CD4-positive, alpha-beta T cell treated with Interferon alpha-2 for 1 hour (primary cell): ENCODE measurements around the gene CCDC170.
A peak's percentile ranks its signal among the peaks of the same experiment; 100 is the strongest.
"Not testable (repeated sequence)": the region's sequence is repeated elsewhere in the genome, so short reads cannot be mapped to it uniquely, and the experiment has no call there.

Experiments used
- DNase-seq, 2 donors: peaks; one replicate each; pipeline ENCODE4 v3.0.0-alpha.2; 2020 to 2022

CCDC170 gene

GRCh38 chr6:151493804-151494234 lies at the start of gene CCDC170:
TSS of gene CCDC170 (plus strand) at chr6:151494017. CDS start at chr6:151494129, 112 bp downstream.
- DNase-seq = peak; percentile 5 to 24

- no peak for DNase-seq
Observed at GRCh38 chr6:151445482-151445881, 48.3 kb upstream of the CCDC170 start.

- DNase-seq = no peak
Observed at GRCh38 chr6:151447237-151447636, 46.6 kb upstream of the CCDC170 start.

- no peak for DNase-seq
Observed at GRCh38 chr6:151448623-151449022, 45.2 kb upstream of the CCDC170 start.

GRCh38 chr6:151450928-151451327 lies 42.9 kb upstream of the CCDC170 start:
- DNase-seq = not testable (repeated sequence)

- no peak for DNase-seq
Observed at GRCh38 chr6:151451417-151451949, 42.3 kb upstream of the CCDC170 start.

- peak; percentile 99 to 100 for DNase-seq
Observed at GRCh38 chr6:151451950-151452749, 41.7 kb upstream of the CCDC170 start, which contains the start of gene RMND1. TSS of gene RMND1 (minus strand) at chr6:151452126. CDS start at chr6:151445811, 6,315 bp downstream.

- no peak for DNase-seq
Observed at GRCh38 chr6:151452750-151453427, 40.9 kb upstream of the CCDC170 start.

GRCh38 chr6:151455751-151456398 lies 37.9 kb upstream of the CCDC170 start:
- DNase-seq = not testable (repeated sequence)

- no peak for DNase-seq
Observed at GRCh38 chr6:151461673-151462072, 32.1 kb upstream of the CCDC170 start.

- DNase-seq = no peak
Observed at GRCh38 chr6:151464702-151465101, 29.1 kb upstream of the CCDC170 start.

GRCh38 chr6:151475653-151476523 lies 17.9 kb upstream of the CCDC170 start:
- peak; percentile 26 to 61 for DNase-seq

GRCh38 chr6:151477726-151478125 lies 16.1 kb upstream of the CCDC170 start:
- DNase-seq = no peak

- no peak for DNase-seq
Observed at GRCh38 chr6:151478670-151479069, 15.1 kb upstream of the CCDC170 start.

- peak in 1 of 2 donors; percentile 6 for DNase-seq
Observed at GRCh38 chr6:151481786-151482185, 12.0 kb upstream of the CCDC170 start.

GRCh38 chr6:151482290-151482689 lies 11.5 kb upstream of the CCDC170 start:
- DNase-seq = peak in 1 of 2 donors; percentile 50

- DNase-seq = no peak
Observed at GRCh38 chr6:151483994-151484393, 9.8 kb upstream of the CCDC170 start.

GRCh38 chr6:151488226-151488625 lies 5.6 kb upstream of the CCDC170 start:
- DNase-seq = no peak

GRCh38 chr6:151490996-151491395 lies 2.8 kb upstream of the CCDC170 start:
- DNase-seq = no peak

- no peak for DNase-seq
Observed at GRCh38 chr6:151493161-151493803, 535 bp upstream of the CCDC170 start.

- DNase-seq = peak in 1 of 2 donors; percentile 32
Observed at GRCh38 chr6:151494235-151494935, 568 bp downstream of the CCDC170 start.
